ENCODE results near the gene LAMC1.

LAMC1 gene

DNA sequence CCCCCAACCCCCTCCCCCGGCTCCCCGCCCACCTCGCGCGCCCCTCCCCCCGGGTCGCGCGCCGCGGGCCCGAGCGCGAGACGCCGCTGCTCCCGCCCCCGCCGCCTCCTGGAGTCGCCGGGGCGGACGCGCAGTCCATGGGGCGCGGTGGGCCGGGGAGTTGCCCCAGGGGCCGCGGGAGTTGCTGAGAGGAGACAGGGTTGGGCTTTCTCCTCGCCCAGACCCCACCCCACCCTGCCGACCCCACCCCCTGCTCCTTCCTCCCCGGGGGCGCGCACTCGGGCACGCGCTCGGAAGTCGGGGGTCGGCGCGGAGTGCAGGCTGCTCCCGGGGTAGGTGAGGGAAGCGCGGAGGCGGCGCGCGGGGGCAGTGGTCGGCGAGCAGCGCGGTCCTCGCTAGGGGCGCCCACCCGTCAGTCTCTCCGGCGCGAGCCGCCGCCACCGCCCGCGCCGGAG is at the start of gene LAMC1:
Gene LAMC1, plus strand, starts transcription at position 275 of the 455 bp plus-strand sequence. CDS start 297 bp downstream, outside the sequence.
- no peak for DNase-seq (ENCODE audit: low read depth in 2 of 2)

DNA sequence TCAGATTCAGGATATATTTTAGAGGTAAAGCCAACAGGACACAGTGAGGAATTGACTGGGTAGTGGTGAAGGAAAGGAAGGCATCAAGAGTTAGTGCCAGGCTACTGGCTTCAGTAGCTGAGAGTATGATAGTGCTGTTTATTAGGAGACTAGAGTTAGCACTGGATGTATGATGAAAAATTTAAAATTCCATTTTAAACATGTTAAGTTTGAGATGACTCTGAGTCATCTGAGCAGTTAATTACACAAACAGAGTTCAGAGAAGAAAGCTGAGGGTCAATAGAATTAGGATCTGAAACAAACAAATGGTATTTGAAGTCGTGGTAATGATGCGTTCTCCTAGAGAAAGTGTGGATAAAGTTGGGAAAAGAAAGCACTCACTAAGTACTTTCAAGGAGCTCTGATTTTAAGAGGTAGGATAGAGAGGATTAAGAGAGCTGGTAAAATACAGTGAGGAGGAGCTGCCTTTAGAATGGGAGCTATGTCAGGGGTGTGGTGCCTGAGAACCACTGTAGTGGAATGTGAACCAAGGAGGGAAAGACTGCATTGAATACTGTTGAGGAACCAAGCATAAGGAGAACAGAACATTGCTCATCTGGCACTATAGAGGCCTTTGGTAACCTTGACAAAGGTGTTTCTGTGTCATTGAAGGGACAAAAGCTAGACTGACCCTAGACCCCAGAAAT is 48.6 kb upstream of the LAMC1 start:
- no peak for DNase-seq (ENCODE audit: low read depth in 2 of 2)

DNA sequence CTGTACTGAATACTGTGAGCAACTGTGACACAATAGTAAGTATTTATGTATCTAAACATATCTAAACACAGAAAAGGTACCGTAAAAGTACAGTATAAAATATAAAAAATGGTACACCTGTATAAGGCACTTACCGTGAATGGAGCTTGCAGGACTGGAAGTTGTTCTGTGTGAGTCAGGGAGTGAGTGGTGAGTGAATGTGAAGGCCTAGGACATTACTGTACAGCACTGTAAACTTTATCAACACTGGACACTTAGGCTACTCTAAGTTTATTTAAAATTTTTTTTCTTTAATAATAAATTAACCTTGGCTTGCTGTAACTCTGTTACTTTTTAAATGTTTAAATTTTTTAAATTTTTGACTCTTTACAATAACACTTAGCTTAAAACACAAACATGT is 45.7 kb upstream of the LAMC1 start:
- no peak for DNase-seq (ENCODE audit: low read depth in 2 of 2)

DNA sequence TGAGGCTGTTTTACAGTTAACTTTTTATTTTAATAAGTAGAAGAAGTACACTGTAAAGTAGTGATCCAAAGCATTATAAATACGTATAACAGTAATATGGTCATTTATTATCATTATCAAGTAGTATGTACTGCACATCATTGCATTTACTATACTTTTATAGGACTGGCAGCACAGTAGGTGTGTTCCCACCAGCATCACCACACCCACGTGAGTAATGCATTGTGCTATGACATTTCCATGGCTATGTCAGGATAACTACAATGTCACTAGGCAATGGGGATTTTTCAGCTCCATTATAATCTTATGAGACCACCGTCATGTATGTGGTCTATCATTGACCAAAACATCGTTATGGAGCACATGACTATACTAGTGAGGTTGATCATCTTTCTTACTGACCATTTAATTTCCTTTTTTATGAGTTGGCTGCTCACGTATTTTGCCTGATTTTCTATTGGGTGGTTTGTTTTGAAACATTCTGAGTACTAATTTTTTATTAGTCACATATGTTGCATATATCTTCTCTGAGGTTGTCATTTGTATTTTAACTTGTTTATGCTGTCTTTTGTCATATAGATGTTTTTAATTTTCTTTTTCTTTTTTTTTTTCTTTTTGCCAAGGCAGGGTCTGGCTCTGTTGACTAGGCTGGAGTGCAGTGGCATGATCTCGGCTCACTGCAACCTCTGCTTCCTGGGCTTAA is 44.9 kb upstream of the LAMC1 start:
- DNase-seq (ENCODE audit: low read depth in 2 of 2), result no peak

DNA sequence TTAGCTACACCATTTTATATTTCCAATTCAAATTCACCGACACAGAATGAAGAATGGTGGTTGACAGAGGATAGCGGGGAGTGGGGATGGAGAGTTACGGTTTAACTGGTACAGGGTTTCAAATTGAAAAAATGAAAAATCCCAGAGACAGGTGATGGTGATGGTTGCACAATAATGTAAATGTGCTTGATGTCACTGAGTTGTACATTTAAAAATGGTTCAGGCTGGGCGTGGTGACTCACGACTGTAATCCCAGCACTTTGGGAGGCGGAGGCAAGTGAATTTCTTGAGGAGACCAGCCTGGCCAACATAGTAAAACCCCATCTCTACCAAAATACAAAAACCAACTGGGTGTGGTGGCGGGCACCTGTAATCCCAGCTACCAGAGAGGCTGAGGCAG is 39.1 kb upstream of the LAMC1 start:
- no peak for DNase-seq (ENCODE audit: low read depth in 2 of 2)

DNA sequence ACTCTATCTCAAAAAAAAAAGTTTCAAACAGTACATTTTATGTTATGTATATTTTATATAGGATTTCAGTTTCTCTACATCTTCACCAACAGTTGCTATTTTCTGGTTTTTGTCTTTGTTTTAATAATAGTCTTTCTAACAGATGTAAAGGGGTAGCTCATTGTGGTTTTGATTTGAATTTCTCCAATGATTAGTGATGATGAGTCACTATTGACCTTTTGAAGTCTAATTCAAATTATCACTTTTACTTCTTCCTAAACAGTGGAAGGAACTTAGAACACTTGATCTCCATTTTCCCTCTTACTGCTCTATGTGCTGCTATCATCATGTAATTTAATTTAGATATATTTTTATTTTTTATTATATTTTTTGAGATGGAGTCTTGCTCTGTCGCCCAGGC is 38.6 kb upstream of the LAMC1 start:
- no peak for DNase-seq (ENCODE audit: low read depth in 2 of 2)

DNA sequence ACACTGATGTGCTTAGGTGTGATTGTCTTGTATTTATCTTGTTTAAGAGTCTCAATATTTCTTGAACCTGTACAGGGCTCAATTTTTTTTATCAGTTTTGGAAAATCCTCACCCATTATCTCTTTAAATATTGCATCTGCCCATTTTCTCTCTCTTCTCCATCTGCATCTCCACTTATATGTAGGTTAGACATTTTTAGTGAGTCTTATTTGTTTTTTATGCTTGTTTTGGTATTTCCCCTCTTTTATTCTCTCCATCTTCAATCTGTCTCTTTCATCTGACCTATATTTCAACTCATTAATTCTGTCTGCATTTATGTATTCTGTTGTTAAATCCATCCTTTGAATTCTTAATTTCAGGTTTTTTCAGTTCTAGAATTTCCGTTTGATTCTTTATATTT is 37.3 kb upstream of the LAMC1 start:
- DNase-seq (ENCODE audit: low read depth in 2 of 2), result no peak

DNA sequence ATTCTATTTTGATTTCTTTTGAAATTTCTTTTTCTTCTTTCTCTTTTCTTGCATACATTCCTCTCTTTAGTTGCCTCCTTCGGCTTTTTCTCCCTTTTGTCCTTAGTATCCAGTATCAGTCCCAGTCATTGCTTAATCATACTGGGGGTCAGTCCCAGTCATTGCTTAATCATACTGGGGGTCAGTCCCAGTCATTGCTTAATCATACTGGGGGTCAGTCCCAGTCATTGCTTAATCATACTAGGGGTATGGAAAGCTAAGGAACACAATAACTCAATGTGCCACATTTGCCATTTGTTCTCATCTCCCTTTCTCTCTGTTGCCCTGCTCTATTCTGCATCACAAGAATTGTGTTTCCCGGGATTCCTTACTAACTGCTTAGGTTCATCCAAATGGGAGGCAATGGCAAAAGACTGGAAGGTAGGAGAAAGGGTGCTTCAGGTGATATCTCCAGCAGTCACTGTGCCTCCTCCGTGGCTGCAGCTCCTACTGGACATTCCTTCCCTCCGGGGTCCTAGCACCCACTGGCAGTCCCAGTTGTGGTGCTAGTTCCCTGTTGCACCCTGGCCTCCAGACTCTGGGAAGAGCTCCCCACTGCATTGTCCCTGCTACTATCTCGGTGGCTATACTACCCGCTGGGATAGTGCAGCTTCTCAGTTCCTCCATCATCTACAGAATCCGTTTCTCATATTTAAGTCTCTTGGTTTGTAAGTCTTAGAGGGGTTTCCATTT is 32.6 kb upstream of the LAMC1 start:
- no peak for DNase-seq (ENCODE audit: low read depth in 2 of 2)

DNA sequence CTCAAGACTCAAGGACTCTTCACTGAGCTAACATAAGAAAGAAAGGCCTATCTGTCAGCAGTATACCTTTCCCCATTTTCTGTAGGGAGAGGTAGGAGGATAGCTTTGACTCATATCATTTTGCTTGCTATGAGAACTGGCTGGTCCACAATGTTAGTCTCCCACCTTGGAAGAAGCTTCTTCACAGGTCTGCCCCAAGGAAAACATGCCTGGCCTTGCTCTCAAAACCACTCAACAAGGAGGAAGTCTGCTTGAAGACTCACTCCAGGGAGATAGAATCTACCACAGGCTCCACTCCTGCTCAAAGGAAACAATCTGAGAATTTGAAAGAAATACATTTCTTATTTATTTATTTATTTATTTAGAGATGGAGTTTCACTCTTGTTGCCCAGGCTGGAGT is 29.5 kb upstream of the LAMC1 start:
- DNase-seq (ENCODE audit: low read depth in 2 of 2), result no peak

DNA sequence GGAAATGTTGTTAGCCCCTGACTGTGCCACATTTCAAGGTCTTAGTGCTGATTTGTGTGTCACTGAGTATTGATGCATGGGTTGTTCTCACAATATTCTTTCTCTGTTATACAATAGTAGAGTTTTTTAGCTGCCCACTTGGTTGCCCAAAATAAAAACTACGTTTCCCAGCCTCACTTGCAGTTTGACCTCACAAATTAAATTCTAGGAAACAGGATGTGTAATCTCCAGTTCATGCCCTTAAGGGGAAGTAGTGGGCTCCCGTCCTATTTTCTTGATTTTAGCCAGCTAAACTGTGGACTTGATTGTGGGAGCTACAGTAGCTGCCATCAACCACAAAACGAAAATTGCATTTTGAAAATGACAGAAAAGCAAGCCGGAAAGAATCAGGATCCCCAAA is 27.3 kb upstream of the LAMC1 start:
- DNase-seq (ENCODE audit: low read depth in 2 of 2), result no peak

DNA sequence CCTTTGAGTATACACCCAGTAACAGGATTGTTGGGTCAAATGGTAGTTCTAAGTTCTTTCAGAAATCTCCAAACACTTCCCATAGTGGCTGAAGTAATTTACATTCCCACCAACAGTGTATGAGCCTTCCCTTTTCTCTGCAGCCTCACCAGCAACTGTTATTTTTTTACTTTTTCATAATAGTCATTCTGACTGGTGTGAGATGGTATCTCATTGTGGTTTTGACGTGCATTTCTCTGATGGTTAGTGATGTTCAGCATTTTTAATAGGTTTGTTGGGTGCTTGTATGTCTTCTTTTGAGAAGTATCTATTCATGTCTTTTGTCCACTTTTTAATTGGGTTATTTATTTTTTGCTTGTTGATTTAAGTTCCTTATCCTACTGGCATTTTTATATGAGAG is 26.4 kb upstream of the LAMC1 start:
- no peak for DNase-seq (ENCODE audit: low read depth in 2 of 2)

DNA sequence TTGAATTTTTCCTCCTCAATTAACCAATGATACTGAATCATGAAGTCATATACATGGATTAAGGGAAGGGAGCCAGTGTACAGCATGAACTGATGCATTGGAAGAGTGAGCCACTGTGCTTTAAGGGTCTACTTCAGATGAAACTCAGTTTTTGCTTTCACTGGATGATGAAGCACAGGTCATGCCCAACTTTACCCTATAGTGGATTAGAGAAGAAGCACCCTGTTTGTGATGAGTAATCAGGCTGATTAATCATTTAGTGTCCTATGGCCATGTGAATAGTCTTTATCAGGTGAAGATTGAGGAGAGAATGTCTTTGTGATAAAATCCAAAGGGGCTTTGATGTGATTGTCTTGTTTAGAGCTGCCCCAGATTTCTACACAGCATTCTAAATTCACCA is 24.7 kb upstream of the LAMC1 start:
- DNase-seq (ENCODE audit: low read depth in 2 of 2), result no peak

DNA sequence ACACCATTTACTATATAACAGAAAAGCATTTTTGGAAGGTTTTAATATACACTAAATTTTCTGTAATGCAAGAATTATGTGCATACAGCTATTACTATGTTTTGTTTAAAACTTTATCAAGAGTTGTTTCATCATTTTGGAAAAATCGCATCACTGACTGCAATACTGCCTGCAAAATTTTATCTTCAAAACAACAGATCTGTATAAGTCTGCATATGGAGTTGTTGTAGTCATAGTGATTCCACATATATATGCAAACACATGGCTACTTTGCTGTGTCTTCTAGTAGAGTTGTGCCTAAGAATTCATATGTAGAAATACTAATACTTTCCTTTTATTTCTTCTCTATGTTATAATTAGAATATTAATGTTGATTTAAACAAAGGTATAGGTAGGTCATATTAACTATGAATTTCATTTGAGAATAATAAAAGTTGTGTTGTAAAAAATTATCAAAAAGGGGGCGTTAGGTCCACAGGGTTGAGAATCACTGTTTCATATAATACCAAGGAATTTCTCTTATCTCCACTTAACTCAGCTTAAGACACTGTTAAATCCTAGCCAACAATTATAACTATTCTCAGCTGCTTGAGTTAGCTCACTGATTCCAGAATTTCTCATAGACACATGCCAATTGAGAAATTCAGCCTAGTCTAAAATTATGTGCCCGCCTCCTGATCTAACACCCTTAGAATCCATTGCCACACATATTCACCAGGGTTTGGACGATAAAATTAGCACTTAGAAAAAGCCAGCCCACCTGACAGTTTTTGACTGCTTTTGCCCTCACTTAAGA is 22.9 kb upstream of the LAMC1 start:
- DNase-seq (ENCODE audit: low read depth in 2 of 2), result no peak

DNA sequence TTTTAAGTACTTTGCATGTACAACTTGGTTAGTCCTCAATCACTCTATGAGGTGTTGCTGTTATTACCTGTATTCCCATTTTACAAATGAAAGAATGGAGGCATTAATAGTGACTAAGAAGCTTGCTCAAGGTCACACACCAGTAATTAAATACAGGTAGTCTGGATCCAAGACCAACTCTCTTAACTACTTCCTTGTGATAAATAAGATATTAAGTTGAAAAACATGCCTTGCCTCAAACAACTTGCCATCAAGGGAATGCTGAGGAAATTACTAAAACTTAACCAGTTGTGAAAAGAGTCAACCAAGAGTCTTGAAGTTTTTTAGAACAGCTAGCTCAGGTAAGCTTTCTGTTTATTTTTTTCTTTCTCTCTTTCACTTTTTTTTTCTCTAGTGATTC is 21.0 kb upstream of the LAMC1 start:
- no peak for DNase-seq (ENCODE audit: low read depth in 2 of 2)

DNA sequence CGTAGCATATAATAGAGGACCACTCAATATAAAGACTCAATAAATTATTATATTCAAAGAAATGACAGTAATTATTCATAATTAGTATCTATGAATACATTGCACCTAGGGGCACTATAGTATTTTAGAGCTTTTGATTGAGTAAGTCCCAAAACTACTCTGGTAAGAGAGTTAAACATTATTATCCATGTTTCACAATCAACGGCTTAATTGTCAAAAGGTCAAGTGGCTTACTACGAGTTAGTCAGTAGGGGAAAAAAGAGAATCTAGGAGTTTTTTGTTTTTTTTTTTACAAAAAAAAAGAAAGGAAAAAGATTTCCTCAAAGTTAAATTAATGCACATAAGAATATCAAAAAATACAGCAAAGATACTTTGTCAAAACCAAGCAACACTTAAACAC is 20.4 kb upstream of the LAMC1 start:
- no peak for DNase-seq (ENCODE audit: low read depth in 2 of 2)

DNA sequence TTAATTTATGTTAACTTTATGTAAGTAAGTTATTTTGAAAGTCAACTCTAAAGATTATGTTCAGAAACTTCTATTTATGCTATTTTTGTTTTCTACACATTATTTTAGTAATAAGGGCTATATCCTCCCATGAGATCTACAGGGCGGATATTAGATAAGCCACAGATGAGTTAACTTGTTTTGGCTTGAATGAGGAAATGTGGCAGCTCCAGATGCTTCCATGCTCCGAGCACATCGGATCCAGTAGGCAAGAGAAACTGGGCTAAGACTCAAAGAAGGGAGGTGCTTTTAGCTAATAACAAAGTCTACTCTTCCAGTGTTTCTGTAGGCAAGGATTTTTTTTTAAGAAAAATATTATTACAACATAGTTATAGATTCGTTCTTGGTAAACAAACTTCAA is 20.0 kb upstream of the LAMC1 start:
- no peak for DNase-seq (ENCODE audit: low read depth in 2 of 2)

DNA sequence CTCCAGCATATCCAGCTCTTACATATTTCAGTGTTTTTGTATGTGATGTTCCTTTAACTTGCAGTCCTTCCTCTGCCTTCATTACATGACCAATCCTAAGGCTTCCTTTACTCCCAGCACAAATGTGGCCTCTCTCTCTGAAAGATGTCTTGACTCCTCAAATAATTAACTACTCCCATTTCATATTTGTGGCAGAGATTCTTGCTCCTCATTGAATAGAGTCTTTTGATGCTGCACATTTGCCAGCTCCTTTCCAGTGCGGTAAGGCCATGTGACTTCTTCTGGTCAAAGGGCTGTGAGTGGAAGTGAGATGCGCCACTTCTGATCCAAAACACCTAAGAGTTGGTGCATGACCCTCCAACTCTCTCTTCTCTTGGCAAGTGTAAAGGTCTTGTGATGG is 19.1 kb upstream of the LAMC1 start:
- DNase-seq (ENCODE audit: low read depth in 2 of 2), result no peak

DNA sequence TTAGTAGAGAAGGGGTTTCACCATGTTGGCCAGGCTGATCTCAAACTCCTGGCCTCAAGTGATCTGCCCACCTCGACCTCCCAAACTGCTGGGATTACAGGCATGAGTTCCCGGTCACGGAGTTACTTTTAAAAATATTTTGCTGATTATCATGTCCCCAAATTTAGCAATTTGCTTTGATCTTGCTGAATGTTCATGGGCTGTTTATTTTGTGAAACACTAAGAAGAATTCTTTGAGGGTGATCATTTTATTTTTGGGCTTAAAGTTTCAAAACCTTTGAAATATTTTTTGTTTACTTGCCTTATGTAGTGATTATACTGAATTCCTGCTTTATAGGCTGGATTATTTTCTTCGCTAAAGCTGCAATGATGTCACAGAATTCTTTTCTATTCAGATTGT is 11.4 kb upstream of the LAMC1 start:
- no peak for DNase-seq (ENCODE audit: low read depth in 2 of 2)

DNA sequence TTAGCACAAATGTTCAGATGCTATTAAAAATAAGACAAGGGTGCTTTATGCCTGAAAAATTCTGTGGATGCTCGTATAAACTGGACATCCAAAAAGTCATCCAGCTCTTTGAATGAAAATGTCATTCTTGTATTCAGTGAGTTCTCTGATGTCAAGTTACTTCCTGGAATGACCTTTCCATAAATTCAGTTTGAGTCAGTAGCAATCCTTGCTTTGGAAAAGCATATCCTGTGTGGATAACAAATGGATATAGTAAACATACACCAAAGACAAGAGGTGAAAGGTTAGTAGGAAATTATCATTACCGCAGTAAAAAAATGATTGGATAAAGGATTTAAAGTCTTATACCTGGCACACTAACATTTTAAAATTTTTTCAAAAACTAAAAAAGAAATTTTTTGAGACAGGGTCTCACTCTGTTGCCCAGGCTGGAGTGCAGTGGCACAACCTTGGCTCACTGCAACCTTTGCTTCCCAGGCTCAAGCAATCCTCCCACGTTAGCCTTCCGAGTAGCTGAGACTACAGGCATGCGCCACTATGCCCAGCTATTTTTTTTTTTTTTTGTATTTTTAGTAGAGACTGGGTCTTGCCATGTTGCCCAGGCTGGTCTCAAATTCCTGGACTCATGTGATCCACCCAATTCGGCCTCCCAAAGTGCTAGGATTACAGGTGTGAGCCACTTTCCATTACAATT is 10.8 kb upstream of the LAMC1 start:
- DNase-seq (ENCODE audit: low read depth in 2 of 2), result no peak

DNA sequence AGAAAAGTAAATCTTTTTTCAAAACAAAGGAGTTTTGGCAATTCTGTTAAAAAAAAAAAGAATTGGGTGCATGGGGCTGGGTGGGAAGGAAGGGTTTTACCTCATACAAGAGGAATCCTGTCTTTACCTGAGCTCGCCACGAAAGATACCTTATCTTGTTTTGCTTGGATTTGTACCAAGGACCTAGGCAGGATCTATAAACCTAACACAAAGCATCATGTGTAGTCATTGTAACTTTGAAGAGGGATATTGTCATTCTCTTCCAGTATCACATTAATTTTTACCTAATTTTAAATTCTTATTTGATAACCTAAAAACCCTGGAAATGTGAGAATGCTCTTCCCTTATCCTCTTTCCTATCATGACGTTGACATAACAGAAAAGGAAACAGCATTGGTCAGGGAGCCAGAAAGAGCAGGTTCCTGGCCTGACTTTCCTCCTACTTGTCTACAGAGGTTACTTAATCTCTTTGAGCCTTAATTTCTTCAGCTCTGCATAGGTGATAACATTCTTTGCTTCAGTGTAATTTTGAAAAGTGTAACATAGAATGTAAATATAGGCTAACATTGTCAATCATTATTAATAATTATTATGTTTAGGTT is 4.0 kb upstream of the LAMC1 start:
- no peak for DNase-seq (ENCODE audit: low read depth in 2 of 2)

DNA sequence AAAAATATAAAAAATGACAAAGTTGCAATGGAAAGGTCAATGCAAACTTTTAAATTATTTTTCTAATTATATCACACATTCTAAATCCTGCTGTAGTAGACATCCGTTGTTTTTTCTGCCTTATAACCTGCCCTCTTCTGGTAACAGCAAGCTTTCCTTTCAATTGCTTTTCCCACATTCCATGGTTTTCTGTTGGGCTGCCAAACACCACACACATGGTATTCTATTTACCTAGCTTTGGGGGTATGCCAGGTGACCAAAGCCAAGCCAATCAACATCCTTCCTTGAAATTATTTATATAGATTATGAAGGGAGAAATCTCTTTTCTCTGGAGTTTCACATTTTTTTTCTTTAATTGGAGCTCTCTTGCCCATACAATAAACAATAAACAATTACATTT is 3.4 kb upstream of the LAMC1 start:
- DNase-seq (ENCODE audit: low read depth in 2 of 2), result no peak
